Ramos (cell line): ENCODE measurements around the gene MTIF3.

Experiments used
- in situ Hi-C: fragments of 300-500 bp; cut with MboI; formaldehyde crosslinking; loops from one replicate; pipeline ENCODE4 v1.14.3; 2022; ENCODE audit warnings: low sequenced_read_pairs; ENCODE audit not compliant: unreplicated experiment

MTIF3 gene

DNA sequence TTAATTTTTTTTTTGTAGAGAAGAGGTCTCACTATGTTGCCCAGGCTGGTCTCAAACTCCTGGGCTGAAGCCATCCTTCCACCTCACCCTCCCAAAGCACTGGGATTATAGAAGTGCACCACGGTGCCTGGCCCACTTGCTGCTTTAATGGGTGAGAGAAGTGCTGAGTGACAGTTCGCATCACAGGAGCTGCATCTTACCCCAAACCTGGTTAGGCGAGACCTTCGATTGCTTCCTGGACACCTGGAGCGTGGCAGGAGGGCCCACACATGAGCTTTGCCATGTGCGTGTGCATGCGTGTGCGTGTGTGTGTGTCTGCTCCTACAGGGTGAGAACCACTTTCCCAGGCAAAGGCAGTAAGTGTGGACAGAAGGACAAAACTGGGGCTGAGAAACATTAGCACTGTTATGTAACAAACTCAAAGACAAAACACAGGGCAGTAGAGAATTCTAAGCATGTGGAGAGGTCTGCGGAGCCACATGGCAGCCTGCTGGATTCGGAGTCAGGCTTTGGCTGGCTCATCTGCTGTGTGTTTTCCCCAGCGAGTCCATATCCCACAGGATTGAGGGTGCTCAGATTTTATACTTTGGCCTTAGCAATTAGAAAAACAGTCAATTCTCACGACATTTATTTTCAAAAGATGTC lies 11.7 kb upstream of the MTIF3 start:
- in situ Hi-C loops, result no loop called here

DNA sequence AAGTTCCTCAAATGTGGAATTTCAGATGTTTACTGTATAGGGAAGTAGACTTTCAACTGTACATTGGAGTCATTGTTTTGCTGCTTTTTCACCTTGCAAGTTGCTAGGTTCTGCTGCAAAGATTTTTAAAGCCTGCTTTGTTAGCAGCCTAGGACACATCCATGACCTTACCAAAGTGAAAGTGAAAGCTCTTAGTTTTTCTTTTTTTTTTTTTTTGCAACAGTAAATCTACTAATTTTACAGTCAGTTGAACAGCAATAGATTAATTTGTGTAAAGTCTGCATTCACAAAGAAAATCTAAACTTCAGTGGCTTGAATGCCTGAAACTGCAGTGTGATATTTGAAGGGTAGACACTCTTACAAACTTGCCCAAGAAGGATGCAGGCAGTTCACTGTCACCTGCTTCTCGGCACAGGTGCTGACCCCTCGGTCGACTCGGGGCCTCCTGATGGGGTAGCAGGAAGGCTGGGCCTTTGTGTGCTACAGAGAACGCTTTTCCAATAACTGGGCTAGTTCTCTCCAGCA lies 5.0 kb upstream of the MTIF3 start:
- in situ Hi-C loops, result no loop called here

DNA sequence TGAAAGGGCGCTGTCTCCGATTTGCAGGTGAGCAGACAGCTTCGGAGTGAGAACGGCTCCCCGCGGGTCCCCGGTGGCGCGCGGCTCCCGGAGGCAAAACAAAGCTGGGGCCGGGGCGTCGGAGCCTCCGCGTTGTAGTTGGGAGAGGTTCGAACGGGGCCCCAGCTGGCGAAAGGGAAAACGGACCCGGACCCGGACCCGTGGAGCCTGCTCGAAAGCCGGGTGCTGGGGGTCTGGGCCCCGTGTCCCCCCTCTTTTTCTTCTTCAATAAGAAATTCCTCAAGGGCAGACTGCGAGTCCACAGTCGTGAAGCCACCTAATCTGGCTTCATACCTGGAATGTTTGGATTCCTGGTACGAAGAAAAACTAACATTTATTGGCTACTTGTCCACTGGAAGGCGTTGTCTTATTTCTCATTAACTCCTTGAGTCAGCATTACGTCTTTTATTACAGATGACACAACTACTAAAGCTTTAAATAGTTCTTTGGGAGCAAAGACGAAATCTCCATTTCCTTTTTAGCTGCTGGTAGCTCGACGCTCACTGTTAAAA lies 632 bp upstream of the MTIF3 start:
- in situ Hi-C loops, result no loop called here

DNA sequence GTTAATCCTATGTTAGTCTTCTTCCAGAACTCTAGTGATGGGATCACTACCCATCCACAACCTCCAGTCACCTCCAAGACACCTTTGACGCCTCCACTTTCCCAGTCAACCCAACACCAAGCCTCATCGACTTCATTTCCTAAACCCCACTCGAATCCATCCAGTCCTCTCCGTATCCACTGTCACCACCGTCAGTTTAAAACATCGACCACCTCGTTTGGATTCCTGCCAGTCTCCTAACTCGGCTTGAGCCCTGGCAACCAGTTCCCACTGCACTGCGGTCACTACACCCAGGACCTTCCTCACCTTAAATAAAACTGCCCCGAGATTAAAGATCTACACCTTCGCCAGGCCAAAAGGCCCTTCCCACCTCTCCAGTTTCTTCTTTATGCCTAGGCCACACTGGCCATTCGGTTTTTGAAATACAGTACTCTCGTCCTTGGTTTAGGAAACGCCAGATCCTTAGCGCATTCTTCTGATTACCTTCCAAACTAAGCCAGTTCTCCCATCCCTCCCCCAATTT lies 1.2 kb downstream of the MTIF3 start:
- in situ Hi-C loops, result no loop called here

DNA sequence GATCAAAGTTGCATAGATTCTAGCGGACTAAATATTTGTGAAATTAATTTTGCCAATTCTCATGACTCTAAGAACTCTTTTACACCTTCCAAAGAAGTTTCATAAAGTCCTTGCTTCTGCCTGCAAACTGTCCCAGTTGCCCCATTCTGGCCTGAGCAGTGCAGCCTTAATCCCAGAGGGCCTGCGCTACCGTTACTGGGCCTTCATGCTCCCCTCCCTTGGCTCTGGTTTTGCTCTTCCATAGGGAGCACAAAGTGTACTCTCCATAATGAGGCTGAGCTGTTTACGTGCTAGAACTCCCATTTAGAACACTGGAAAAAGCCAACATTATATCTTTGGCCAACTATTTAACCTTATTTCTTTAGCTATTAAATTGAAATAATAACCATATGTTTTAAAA lies 2.1 kb downstream of the MTIF3 start:
- in situ Hi-C loops, result no loop called here

DNA sequence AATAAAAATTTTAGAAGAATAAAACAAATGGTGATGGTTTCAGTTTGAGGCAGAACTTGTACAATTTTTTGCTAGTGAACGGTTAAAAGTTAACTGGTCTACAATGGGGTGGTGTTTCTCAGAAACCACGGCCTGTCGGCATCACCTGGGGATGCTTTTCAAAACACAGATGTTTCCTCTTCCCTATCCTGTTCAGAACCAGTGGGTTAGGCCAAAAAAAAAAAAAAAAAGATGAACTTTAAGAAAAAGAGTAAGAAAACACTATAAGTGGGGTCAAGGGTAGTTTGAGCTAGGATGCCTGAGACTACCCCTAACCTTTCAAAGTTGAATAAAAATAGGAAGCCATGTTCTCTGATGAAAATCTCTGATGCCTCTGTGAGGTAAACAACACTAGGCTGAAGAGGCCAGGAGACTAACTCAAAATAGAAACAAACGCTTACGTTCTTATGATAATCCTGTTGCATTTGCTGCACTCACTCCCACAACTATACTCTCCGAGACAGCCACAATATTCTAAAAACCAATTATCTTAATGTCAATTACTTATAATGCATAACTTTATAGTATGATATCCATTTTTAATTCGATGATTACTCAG lies 3.3 kb downstream of the MTIF3 start:
- in situ Hi-C loops, result no loop called here

DNA sequence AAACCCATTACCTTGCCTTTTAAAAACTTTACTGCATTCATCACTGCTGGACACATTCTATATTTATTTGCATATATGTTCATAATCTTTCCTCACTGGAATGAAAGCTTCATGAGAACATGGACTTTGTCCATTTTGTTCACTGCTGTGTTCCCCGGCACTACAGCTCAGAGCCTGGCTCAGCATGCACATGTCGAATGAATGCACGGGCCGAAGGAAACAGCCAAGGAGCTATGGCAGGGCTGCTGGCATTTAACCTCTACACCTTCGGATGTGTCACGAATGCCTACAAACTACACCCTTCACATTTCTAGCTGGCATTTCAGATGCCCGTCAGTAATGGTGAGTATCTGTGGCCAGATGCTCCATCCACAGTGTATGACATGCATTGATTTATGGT lies 7.6 kb downstream of the MTIF3 start:
- in situ Hi-C loops, result no loop called here

DNA sequence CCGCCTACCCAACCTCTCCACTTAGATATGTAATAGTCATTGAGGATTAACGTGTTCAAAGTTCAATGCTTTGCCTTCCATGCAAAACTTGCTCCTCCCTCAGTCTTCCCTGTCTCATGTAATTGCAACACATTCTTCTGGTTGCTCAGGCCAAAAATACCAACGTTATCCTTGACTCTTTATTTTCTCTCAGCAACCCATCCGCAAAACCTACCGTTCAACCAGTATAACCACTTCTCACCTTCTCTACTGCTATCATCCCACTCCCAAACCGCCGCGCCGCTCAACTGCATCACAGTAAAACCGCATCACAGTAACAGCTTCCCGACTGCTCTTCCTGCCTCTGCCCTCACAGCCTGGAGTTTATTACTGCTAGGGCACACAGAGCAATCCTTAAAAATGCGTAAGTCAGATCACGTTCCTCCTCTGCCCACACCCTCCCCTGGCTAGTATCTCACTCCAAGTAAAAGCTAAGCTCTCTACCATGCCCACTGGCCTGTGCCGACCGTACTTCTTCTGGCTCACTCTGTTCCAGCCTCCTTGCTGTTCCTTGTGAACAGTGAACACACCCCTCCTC lies 8.2 kb downstream of the MTIF3 start:
- in situ Hi-C loops, result no loop called here

DNA sequence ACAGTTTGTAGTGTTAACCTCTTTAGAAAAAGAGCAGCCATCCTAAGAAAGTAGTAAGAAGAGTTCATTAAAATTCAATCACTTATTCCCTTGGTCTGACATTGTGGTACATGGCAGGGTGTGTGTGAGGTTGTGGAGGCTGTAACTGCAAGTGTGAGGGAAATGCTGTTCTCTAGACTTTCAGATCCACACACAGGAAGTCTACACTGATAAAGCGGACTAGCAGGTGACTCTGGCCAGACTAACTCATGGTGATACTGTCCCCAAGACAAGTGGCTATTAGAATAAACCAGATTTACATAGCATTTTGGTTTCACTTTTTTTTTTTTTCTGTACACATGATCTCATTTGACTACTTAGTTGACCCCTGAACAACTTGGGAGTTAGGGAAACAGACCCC lies 10.0 kb downstream of the MTIF3 start:
- in situ Hi-C loops, result no loop called here

DNA sequence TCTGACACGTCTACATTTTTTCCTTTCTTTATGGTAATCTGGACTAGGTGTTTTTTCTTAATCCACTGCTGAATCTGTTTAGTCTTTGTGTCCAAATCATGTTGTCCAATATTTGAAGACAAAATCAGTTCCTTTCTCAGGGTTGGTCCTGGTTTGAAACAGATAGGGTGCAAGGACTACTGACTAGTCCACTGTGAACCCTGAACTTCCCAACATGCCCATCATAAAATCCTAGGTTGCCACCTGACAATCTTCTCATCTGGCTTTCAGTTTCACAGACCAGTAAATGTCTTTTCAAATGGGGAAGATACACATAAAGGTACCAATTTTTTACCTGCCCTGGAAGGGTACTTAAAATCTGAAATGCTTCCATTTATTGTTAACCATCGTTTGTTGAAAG lies 13.2 kb downstream of the MTIF3 start:
- in situ Hi-C loops, result no loop called here

DNA sequence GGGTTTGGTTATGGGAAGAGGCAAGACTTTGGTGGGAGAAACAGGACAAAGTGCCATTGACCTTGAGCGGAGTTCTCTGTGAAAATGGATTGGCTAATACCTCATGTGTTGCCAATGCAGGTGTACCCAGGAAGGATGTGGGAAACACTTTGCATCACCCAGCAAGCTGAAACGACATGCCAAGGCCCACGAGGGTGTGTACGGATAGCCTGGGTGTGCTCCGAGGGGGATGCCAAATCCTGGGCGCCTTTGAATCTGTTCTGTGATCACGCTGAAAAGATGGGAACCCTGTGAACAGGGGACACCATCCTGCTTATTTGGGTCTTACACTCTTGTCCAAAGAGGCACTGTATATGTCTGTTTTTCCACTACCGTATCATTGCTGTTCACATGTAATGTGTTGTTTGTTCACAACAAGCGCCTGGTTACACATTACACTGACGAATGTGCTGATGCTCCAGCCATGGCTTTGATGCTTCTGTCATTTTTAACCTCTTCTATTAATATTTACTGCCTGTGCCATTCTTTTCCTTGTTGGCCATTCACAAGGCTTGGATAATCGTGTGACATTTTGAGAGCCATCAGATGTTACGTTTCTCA lies 17.7 kb downstream of the MTIF3 start:
- in situ Hi-C loops, result no loop called here

DNA sequence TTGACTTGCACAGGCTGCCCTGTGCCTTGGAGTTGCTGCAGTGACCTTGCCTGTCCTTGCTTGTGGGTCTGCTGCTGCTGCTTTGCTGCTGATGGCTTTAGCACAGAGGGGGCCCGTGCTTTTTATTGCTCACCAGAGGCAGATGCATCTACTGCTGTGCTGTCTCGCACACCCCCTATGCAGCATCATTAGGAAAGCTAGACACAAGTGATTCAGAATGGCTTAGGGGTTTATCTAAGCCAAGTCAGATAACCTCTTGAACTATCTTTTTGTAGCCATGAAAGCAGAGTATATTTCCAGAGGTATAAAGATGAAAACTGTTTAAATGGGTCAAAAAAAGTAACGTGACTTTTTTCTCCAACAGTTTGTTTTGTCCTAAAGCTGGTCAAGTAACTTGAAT lies 18.2 kb downstream of the MTIF3 start:
- in situ Hi-C loops, result no loop called here

DNA sequence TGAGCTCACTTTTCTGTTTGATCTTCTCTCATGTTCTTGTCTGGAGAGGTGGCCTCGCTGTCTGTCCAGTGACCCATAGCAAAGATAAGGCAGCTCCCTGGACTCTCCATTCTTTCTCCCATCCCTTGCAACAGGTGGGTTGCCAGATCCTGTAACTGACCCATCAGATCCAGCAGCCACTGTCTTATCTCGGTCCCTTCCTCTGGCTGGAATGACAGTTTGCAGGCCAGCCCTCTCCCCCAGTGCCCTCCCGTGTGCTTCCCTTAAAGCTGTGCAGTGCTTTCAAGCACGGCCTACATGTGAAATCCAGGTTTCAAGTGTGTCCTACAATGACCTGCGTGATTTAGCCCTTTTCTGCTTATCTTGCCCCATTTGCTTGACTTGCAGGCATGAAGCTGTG lies 22.2 kb downstream of the MTIF3 start:
- in situ Hi-C loops, result no loop called here

DNA sequence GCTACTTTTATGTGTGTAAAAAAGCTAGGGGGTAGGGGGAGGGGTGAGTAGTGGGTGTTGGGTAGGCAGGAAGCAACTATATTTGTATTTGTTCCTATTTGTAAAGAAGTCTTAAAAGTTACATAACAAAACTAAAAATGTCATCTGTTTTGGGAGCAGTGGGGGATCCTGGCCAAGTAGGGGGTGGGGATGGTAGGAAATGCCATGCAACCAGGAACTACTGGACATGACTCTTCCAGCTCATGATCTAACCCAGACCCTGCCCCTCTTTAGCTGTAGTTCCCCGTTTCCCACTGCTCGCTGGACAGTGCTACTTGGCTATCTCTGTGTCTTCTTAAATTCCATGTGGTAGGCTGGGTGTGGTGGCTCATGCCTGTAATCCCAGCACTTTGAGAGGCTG lies 22.7 kb downstream of the MTIF3 start:
- in situ Hi-C loops, result no loop called here

DNA sequence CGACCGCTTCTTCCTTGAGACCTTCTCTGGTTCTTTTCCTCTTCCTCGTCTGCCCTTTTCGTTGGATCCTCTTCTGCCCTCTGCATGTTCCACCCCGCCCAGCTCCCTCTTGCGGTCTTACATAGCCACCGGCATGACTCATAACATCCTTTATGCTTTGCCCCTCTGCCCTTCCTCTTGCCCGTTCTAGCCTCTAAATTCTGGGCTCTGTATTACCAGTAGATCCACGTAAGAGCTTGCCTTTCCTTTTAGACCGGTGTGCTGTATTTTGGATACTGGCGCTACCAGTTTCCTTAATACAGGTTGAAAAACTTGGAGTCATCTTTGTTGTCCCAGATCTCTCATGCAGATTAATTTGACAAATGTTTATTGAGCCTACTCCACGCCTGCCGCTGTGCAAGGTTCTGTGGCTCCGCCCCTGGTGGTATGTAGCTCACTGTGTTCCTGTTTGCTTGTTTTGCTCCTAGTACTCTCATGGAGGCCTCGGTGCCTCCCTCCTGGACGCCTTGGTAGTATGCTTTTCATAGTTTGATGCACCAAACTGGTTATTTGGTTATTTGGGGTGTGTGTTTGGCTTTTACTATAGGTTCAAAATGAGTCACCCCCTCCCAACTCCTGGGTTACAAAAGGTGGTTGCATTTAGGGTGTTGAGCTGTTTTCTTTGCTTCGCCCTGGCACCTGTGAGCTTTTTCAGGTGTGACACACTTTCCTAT lies 24.3 kb downstream of the MTIF3 start:
- in situ Hi-C loops, result no loop called here

DNA sequence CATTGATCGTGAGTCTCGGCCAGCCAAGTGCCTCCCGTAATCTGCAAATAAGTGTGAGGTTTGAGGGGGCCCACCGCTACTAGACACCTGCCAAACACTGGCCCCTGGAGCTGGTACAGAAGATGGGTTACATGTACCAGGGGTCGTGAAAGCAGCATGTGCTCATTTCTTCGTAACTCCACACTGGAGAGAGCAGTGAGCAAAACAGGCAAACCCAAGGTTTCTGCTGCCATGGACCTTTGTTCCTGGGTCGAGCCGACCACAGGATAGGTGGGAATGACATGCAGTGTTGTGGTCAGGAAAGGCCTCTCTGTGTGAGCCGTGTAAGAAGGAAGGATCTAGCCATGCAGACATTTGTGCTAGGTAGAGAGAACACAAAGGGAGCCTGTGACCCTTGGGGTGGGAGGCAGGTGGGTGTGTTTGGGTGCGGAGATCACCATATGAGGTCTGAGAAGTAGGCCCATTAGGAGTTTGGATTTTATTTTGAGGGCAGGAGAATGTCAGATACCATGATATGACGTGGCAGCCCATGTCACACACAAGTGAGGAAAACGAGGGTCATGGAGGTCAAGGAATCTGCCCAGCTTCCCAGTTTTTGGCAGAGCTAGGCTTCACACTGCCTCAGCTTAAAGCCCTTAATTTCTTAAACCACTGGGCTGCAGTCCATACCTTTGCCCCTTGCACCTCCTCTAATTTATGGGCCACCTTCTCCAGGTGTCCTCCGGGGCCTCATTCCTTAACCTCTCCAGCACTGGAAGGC lies 25.0 kb downstream of the MTIF3 start:
- in situ Hi-C loops, result no loop called here

DNA sequence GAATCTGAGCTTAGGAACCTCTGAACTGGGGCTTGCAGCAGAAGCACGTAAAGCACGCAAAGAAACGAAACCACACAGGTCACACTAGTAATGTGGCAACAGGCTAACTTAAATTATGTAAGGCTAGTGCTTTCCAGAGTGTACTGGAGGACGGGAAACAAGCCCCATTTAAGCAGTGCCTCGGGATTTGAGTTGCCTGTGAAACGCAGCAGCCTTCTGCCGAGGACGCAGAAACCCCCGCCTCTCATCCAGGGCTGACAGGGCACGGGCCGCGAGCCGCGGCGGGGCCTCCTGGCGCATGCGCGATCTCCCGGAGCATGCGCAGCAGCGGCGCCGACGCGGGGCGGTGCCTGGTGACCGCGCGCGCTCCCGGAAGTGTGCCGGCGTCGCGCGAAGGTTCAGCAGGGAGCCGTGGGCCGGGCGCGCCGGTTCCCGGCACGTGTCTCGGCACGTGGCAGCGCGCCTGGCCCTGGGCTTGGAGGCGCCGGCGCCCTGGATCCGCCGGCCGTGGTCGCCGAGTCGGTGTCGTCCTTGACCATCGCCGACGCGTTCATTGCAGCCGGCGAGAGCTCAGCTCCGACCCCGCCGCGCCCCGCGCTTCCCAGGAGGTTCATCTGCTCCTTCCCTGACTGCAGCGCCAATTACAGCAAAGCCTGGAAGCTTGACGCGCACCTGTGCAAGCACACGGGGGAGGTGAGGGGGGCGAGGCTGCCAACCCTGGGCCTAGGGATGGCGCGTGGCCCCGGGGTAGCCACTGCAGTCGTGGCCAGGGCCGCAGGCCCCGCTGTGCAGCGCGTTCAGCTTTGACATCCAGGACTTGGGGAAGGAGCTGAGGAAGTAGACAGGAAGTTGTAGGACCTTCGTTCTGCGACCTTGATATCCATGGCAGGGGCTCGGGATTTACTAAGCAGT lies 25.9 kb downstream of the MTIF3 start, which contains the start of gene GTF3A:
GTF3A (plus strand) TSS at position 374 of the 912 bp plus-strand sequence.
- in situ Hi-C loops, result no loop called here

DNA sequence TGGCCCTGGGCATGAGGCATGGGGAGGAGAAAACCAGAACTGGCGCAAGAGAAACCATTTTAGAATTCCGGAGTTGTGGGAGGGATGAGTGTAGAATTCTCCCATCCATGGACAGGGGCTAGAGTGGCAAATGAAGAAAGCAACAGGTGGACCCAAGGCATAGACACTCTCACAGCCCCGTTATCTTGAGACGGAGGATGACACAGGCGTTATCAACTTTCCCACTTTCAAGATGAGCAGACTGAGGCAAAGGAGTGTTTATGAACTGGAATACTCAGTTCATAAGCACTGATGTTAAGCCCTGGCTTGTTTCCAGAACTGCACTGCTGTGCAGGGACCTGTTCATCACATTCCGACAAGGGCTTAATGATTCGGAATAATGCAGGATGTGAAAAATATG lies 27.0 kb downstream of the MTIF3 start:
- in situ Hi-C loops, result no loop called here
